HepG2 (cell line): ENCODE results near the gene RAPGEF6. TPM values are rescaled to one million over a fixed set of nuclear protein-coding genes. Genes with fewer than 3 reads are reported as not detected.
A peak's percentile ranks its signal among the peaks of the same experiment; 100 is the strongest.

Experiments used
- ATAC-seq: fragments of 200-7000 bp; cut with Tn5 transposase; 3 replicates; pipeline ENCODE4 v1.9.1; 2020; ENCODE audit warnings: mild to moderate bottlenecking, moderate library complexity
- BruUV-seq: library from RNA; stranded (reverse); fragments of 400-500 nt; replicated peaks from 2 replicates; lab custom pipeline; 2021; lab: Mats Ljungman, UMichigan
- CTCF ChIA-PET: fragments of 300-600 bp; formaldehyde crosslinking; extraction: SDS; loops from one replicate; lab custom pipeline; 2021; ENCODE audit warnings: low total read pairs, inconsistent platforms, low intra/inter-chr PET ratio; lab: Yijun Ruan, JAX
- POLR2A ChIA-PET: fragments of 350-600 bp; sonication (Branson Sonifier 250); formaldehyde crosslinking; loops from one replicate; lab custom pipeline; 2020; ENCODE audit warnings: antibody characterized with exemption, inconsistent platforms; lab: Yijun Ruan, JAX
- DNase-seq: peaks from one replicate; pipeline ENCODE4 v3.0.0-alpha.2; 2015; ENCODE audit warnings: low spot score
- FAIRE-seq: peaks from 3 replicates; lab custom pipeline; 2011; peaks lifted over from hg19 to GRCh38; lab: Jason Lieb, UNC
- H2AFZ ChIP-seq: one replicate; pipeline ENCODE4 v1.6.1; 2011; ENCODE audit warnings: low read length, inconsistent platforms
- H3K27ac ChIP-seq: fragments of 300-600 bp; 3 replicates; pipeline ENCODE4 v1.8.0; 2011; ENCODE audit warnings: mixed run types, mild to moderate bottlenecking, mixed read lengths, low read length, inconsistent platforms; ENCODE audit not compliant: insufficient read depth; ENCODE audit errors: extremely low read length
- H3K27me3 ChIP-seq, 2 experiments: fragments of 200-600 bp in 1 of 2; 2 replicates in 1 of 2; 3 replicates in 1 of 2; pipeline versions ENCODE4 v1.6.0 to v1.8.0; 2011; ENCODE audit warnings: low read length in 2 of 2, mild to moderate bottlenecking in 2 of 2, moderate library complexity in 2 of 2, inconsistent platforms in 1 of 2; ENCODE audit not compliant: insufficient read depth in 2 of 2, control insufficient read depth in 1 of 2
- H3K36me3 ChIP-seq, 2 experiments: fragments of 200-600 bp in 1 of 2; replicated peaks in 1 of 2; 2 replicates in 1 of 2; 3 replicates in 1 of 2; pipeline versions ENCODE4 v1.5.1 to v1.8.0; 2011; ENCODE audit warnings: low read length in 2 of 2, inconsistent platforms in 1 of 2; ENCODE audit not compliant: insufficient read depth in 2 of 2, control insufficient read depth in 1 of 2
- H3K4me1 ChIP-seq: 2 replicates; pipeline ENCODE4 v1.5.1; 2012; ENCODE audit warnings: low read length, inconsistent platforms; ENCODE audit not compliant: insufficient read depth
- H3K4me2 ChIP-seq: 2 replicates; pipeline ENCODE4 v1.6.0; 2011; ENCODE audit warnings: low read depth, low read length, inconsistent platforms
- H3K4me3 ChIP-seq, 3 experiments: fragments of 200-600 bp in 1 of 3; sonication (generic), shearing (Covaris generic) in 1 of 3; replicated peaks in 1 of 3; 2 replicates each; pipeline ENCODE4 v1.5.1; 2011 to 2016; ENCODE audit warnings: low read length in 3 of 3, inconsistent platforms in 2 of 3, low read depth in 2 of 3, mild to moderate bottlenecking in 2 of 3, control low read depth in 1 of 3, mixed read lengths in 1 of 3; ENCODE audit not compliant: insufficient read depth in 1 of 3
- H3K79me2 ChIP-seq: one replicate; pipeline ENCODE4 v1.6.1; 2011; ENCODE audit warnings: low read length, inconsistent platforms; ENCODE audit not compliant: insufficient read depth
- H3K9ac ChIP-seq: 2 replicates; pipeline ENCODE4 v1.6.0; 2011; ENCODE audit warnings: mild to moderate bottlenecking, low read depth, low read length, inconsistent platforms; ENCODE audit not compliant: insufficient read depth
- H3K9me3 ChIP-seq: 2 replicates; pipeline ENCODE4 v1.5.1; 2012; ENCODE audit warnings: mild to moderate bottlenecking, low read length
- H4K20me1 ChIP-seq: 2 replicates; pipeline ENCODE4 v1.6.0; 2011; ENCODE audit warnings: inconsistent platforms, mild to moderate bottlenecking, low read length, moderate library complexity; ENCODE audit not compliant: insufficient read depth
- MAFF ChIP-seq: IDR thresholded peaks from 2 replicates; pipeline ENCODE4 v1.6.1; 2011; ENCODE audit warnings: low read depth, low read length, improper control_type of control experiment
- MAFK ChIP-seq, 2 experiments: IDR thresholded peaks in 1 of 2; conservative IDR thresholded peaks in 1 of 2; 2 replicates each; pipeline ENCODE4 v1.6.1; 2011; ENCODE audit warnings: improper control_type of control experiment in 2 of 2, low read length in 2 of 2
- MEF2D ChIP-seq: sonication (generic); formaldehyde crosslinking; IDR thresholded peaks from 2 replicates; pipeline ENCODE4 v1.5.1; 2020; ENCODE audit warnings: mild to moderate bottlenecking, missing genetic modification reagents
- NBN ChIP-seq: fragments of 450-650 bp; conservative IDR thresholded peaks from 2 replicates; pipeline ENCODE4 v1.6.1; 2017
- YEATS2 ChIP-seq: sonication (generic); formaldehyde crosslinking; IDR thresholded peaks from 2 replicates; pipeline ENCODE4 v1.4.0; 2020; ENCODE audit warnings: missing genetic modification reagents, borderline replicate concordance
- ZBTB21 ChIP-seq: sonication (generic); formaldehyde crosslinking; IDR thresholded peaks from 2 replicates; pipeline ENCODE4 v1.4.0; 2020; ENCODE audit warnings: missing genetic modification reagents
- ZNF441 ChIP-seq: sonication (generic); formaldehyde crosslinking; IDR thresholded peaks from 2 replicates; pipeline ENCODE4 v1.7.0; 2021; ENCODE audit warnings: missing genetic modification reagents, borderline replicate concordance
- ZNF709 ChIP-seq: sonication (generic); formaldehyde crosslinking; IDR thresholded peaks from 2 replicates; pipeline ENCODE4 v1.5.0; 2020; ENCODE audit warnings: mild to moderate bottlenecking, missing genetic modification reagents
- ZNF816 ChIP-seq: sonication (generic); formaldehyde crosslinking; IDR thresholded peaks from 2 replicates; pipeline ENCODE4 v1.8.0; 2022; ENCODE audit warnings: missing genetic modification reagents, mild to moderate bottlenecking, borderline replicate concordance
- whole genome bisulfite sequencing: methylation state at CpG from one replicate; pipeline ENCODE4 v1.1.6; 2017; ENCODE audit warnings: low lambda C conversion rate; 5-methylcytosine and 5-hydroxymethylcytosine counted together
- in situ Hi-C: cut with HindIII; loops from 2 replicates; pipeline ENCODE4 v1.10.0; 2017; ENCODE audit warnings: low pct_unique_long_range_greater_than_20kb; ENCODE audit not compliant: extremely low pct_ligation_motif_present
- intact Hi-C: fragments of 100-400 bp; cut with micrococcal nuclease; formaldehyde crosslinking; loops from one replicate; pipeline ENCODE4 v1.10.0; 2022; ENCODE audit not compliant: unreplicated experiment
- polyA plus RNA-seq, 8 experiments: library from polyadenylated mRNA; depleted of rRNA in 3 of 8; stranded (reverse) in 7 of 8; unstranded in 1 of 8; fragments of >200 nt; fragmentation: Illumina TruSeq in 4 of 8; extraction: Trizol in 4 of 8; gene quantifications; 2 replicates each; pipeline versions ENCODE4 v1.2.1 to v1.2.3, GENCODE V29; 2011 to 2016; ENCODE audit warnings: low read depth in 4 of 8, missing spikeins in 1 of 8, mixed read lengths in 1 of 8; ENCODE audit not compliant: insufficient read depth in 1 of 8
- total RNA-seq, 5 experiments: library from RNA; depleted of rRNA; stranded (reverse); fragments of >200 nt; fragmentation: Illumina TruSeq; extraction: Trizol; gene quantifications; 2 replicates each; pipeline ENCODE4 v1.2.3, GENCODE V29; 2016; ENCODE audit warnings: low read depth in 1 of 5
- TF ChIP-seq, protein P1 (sequence below): sonication (generic); formaldehyde crosslinking; IDR thresholded peaks from 2 replicates; pipeline ENCODE4 v1.5.0; 2020; ENCODE audit warnings: mild to moderate bottlenecking, missing genetic modification reagents, borderline replicate concordance
- TF ChIP-seq, protein P2 (sequence below), 2 experiments: sonication (generic) in 1 of 2; formaldehyde crosslinking in 1 of 2; IDR thresholded peaks; 2 replicates each; pipeline versions ENCODE4 v1.4.0 to v1.6.1; 2016 to 2020; ENCODE audit warnings: borderline replicate concordance in 1 of 2, low read depth in 1 of 2, mild to moderate bottlenecking in 1 of 2, missing genetic modification reagents in 1 of 2

The RAPGEF6 gene
- total and polyA plus RNA-seq, 2 of the 13 experiments (the other 11 are each of a cell fraction or from before 2014, with no cell fraction given), result 7.7 to 24.6 TPM

DNA sequence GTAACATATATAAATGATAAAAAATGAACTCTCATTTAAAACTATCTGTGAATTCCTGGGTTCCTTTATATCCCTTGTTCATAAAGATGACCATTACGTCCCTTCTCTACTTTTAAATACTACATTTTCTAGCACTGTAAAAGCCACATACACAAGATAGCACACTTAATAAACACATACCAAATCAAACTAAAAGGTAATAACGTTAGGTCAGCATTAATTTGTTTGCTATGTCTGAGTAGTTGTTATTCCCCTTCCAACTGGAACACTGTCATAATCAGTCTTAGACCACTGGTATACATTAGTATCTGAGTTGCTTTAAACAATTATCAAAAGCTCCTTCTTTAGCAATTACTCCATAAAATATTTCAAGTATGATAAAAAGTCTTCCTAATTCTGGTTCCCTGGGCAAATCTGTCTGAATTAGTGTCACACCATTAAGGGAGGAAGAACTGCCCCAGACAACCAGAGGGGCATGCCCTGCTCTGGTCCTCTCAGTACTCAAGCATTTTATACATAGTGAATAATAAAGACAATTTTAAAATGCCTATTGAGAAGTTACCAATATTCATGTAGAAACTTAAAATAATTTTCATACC lies 98.1 kb downstream of the RAPGEF6 start:
- Histone ChIP-seq H3K27ac (no peak overlapping the region), H3K9ac (no peak overlapping the region), H3K4me1 (peaks cover 35% of the 10 kb centered on the region), H4K20me1 (no peaks in the 10 kb centered on the region; the same call in 1 of the 2 replicates), H3K4me3 (no peak overlapping the region), H3K36me3 (peaks cover 5 to 10% of the 10 kb centered on the region in 2 experiments; a peak in 2 of 5 replicates), H3K79me2 (peaks cover 2% of the 10 kb centered on the region), H2AFZ (no peak overlapping the region), H3K4me2 (no peak overlapping the region), H3K9me3 (no peaks in the 10 kb centered on the region), H3K27me3 (no peaks in the 10 kb centered on the region)
- FAIRE-seq, result no peak
- TF ChIP-seq NBN (no peak), MAFF (peak; percentile 85), MAFK (conservative IDR thresholded peaks at IDR 0.05 in 1 of 2, IDR thresholded peaks at IDR 0.05 in 1 of 2; ENCODE audit: low read length in 2 of 2) (peak; percentile 90 to 92)
- ChIA-PET POLR2A (no interaction called here), CTCF (no interaction called here)
- BruUV-seq, result no TSS peak
- WGBS, result 98% methylated on average over 2 of the region's 2 CpGs
- in situ Hi-C loops, result no loop called here
- no peak for ATAC-seq
- no peak for DNase-seq
- intact Hi-C loops, result no loop called here

DNA sequence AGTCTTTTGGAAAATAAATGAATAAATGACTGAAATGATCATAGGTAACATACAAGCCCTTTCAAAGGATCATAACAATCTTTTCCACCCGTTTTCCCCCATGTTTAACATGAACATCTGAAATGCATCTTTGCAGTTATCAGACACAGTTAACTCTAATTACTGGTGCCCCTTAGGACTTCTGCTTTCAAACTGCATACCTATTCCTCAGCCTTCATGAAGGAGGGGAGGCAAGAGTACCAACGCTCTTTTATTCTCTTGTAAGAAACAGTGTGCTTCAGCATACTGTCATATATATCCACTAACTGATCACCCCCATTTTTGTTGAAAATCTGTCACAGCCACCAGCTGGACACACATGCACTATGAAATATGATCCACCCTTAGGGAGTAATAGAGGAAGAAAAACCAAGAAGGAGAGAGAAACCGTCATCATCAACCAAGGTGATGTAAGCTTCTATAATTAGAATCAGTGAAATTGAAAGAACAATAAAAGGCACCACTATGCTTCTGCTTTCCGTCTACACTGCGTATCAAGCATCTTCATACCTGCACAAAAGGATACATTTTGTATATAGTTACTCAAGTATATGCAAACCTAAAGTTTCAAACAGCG lies 98.7 kb downstream of the RAPGEF6 start:
- Histone ChIP-seq H3K4me1 (peaks cover 35% of the 10 kb centered on the region), H3K79me2 (peaks cover 2% of the 10 kb centered on the region), H3K36me3 (peaks cover 5 to 10% of the 10 kb centered on the region in 2 experiments; a peak in 2 of 5 replicates), H4K20me1 (no peaks in the 10 kb centered on the region; the same call in 1 of the 2 replicates), H2AFZ (no peak overlapping the region), H3K4me2 (no peak overlapping the region), H3K9me3 (no peaks in the 10 kb centered on the region), H3K4me3 (no peak overlapping the region), H3K27me3 (no peaks in the 10 kb centered on the region), H3K9ac (no peak overlapping the region), H3K27ac (no peak overlapping the region)
- ChIA-PET POLR2A (no interaction called here), CTCF (no interaction called here)
- no peak for DNase-seq
- in situ Hi-C loops (no loop called here), intact Hi-C loops (no loop called here)
- WGBS, result 95% methylated on average over 6 of the region's 6 CpGs
- ATAC-seq, result no peak
- no TSS peak for BruUV-seq
- no peak for FAIRE-seq
- TF ChIP-seq ZNF816 (no peak), ZNF709 (CRISPR knock-in tag) (no peak), ZNF441 (CRISPR knock-in tag) (no peak), YEATS2 (no peak), ZBTB21 (CRISPR knock-in tag) (no peak), MEF2D (CRISPR knock-in tag) (no peak)
- TF ChIP-seq, protein P1, sequence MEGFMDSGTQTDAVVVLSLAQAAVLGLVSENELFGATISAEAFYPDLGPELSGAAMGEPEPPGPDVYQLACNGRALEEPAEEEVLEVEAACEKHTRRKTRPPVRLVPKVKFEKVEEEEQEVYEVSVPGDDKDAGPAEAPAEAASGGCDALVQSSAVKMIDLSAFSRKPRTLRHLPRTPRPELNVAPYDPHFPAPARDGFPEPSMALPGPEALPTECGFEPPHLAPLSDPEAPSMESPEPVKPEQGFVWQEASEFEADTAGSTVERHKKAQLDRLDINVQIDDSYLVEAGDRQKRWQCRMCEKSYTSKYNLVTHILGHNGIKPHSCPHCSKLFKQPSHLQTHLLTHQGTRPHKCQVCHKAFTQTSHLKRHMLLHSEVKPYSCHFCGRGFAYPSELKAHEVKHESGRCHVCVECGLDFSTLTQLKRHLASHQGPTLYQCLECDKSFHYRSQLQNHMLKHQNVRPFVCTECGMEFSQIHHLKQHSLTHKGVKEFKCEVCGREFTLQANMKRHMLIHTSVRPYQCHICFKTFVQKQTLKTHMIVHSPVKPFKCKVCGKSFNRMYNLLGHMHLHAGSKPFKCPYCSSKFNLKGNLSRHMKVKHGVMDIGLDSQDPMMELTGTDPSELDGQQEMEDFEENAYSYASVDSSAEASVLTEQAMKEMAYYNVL, result no peak
- TF ChIP-seq, protein P2, sequence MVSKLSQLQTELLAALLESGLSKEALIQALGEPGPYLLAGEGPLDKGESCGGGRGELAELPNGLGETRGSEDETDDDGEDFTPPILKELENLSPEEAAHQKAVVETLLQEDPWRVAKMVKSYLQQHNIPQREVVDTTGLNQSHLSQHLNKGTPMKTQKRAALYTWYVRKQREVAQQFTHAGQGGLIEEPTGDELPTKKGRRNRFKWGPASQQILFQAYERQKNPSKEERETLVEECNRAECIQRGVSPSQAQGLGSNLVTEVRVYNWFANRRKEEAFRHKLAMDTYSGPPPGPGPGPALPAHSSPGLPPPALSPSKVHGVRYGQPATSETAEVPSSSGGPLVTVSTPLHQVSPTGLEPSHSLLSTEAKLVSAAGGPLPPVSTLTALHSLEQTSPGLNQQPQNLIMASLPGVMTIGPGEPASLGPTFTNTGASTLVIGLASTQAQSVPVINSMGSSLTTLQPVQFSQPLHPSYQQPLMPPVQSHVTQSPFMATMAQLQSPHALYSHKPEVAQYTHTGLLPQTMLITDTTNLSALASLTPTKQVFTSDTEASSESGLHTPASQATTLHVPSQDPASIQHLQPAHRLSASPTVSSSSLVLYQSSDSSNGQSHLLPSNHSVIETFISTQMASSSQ (IDR thresholded peaks at IDR 0.05; ENCODE audit: low read depth), result no peak
- TF ChIP-seq, protein P2 (CRISPR knock-in tag; IDR thresholded peaks at IDR 0.05; ENCODE audit: borderline replicate concordance), result no peak
